Measurements from ENCODE around the gene FITM1.

The FITM1 gene

GRCh38 chr14:24113801-24114531, 16.5 kb upstream of the FITM1 start:
- Histone ChIP-seq H2BK15ac (ENCODE audit: low read length) (peak overlapping the region; percentile 55), H3K4ac (ENCODE audit: low read length) (no peak overlapping the region), H3K18ac (ENCODE audit: low read length) (peak overlapping the region; percentile 99), H3K27me3 (ENCODE audit: control insufficient read depth in 3 of 3, insufficient read depth in 3 of 3, low read depth in 1 of 3, low read length in 3 of 3) (no peaks in the 10 kb centered on the region), H3K4me1 (ENCODE audit: control insufficient read depth in 2 of 2, insufficient read depth in 1 of 2, low read depth in 1 of 2, low read length in 2 of 2) (peaks cover 4 to 8% of the 10 kb centered on the region in 2 donors), H3K23ac (ENCODE audit: low read depth, low read length, poor library complexity) (peak overlapping the region; percentile 98), H3K9me3 (replicated peaks in 1 of 2; ENCODE audit: control insufficient read depth in 2 of 2, insufficient read depth in 1 of 2, low read depth in 1 of 2, low read length in 2 of 2) (no peaks in the 10 kb centered on the region), H2BK12ac (ENCODE audit: low read length) (no peak overlapping the region), H2BK120ac (ENCODE audit: low read depth, low read length) (peak overlapping the region; percentile 19), H3K9ac (ENCODE audit: low read depth, low read length, poor library complexity) (peak overlapping the region; percentile 94), H2AK5ac (ENCODE audit: low read depth, low read length) (peak overlapping the region; percentile 82), H4K91ac (ENCODE audit: low read depth, low read length, poor library complexity) (peak overlapping the region; percentile 96), H3K4me2 (ENCODE audit: insufficient read depth, low read length, poor library complexity, severe bottlenecking) (peak overlapping the region; percentile 91), H2BK5ac (ENCODE audit: low read length) (peak overlapping the region; percentile 96), H3K14ac (ENCODE audit: low read length) (peak overlapping the region; percentile 31), H3K4me3 (ENCODE audit: low read length in 2 of 2) (peak overlapping the region; percentile 75 to 85), H2AFZ (ENCODE audit: low read length) (peak overlapping the region; percentile 96), H4K8ac (ENCODE audit: low read depth, low read length) (no peak overlapping the region), H3K79me1 (ENCODE audit: low read depth, low read length) (no peaks in the 10 kb centered on the region), H3K27ac (replicated peaks; ENCODE audit: low read length) (peak overlapping the region; percentile 98), H3K36me3 (replicated peaks in 1 of 2; ENCODE audit: control insufficient read depth in 2 of 2, insufficient read depth in 2 of 2, low read length in 2 of 2) (peaks cover 6 to 31% of the 10 kb centered on the region in 2 donors)
- WGBS, 2 donors (ENCODE audit: extremely low coverage in 2 of 2, insufficient read length in 2 of 2, insufficient replicate concordance in 1 of 2) = no CpG with 5 or more reads among the region's 42 CpGs
- DNase-seq (ENCODE audit: low spot score) = peak; percentile 81

GRCh38 chr14:24114532-24115421, 15.7 kb upstream of the FITM1 start, which contains the start of the genes DCAF11 and NRL:
Gene DCAF11 (plus strand): TSS chr14:24114777. CDS start chr14:24115595, 818 bp downstream.
Gene NRL (minus strand): TSS chr14:24114949. CDS start chr14:24082848, 32,101 bp downstream.
- Histone ChIP-seq H2BK120ac (ENCODE audit: low read depth, low read length) (peak within 1 kb of the TSS; percentile 93), H3K4me1 (ENCODE audit: control insufficient read depth in 2 of 2, insufficient read depth in 1 of 2, low read depth in 1 of 2, low read length in 2 of 2) (peaks cover 4 to 8% of the 10 kb centered on the region in 2 donors), H4K8ac (ENCODE audit: low read depth, low read length) (peak within 1 kb of the TSS; percentile 86), H4K91ac (ENCODE audit: low read depth, low read length, poor library complexity) (peak within 1 kb of the TSS; percentile 96), H3K36me3 (replicated peaks in 1 of 2; ENCODE audit: control insufficient read depth in 2 of 2, insufficient read depth in 2 of 2, low read length in 2 of 2) (peaks cover 13 to 39% of the 10 kb centered on the region in 2 donors), H3K18ac (ENCODE audit: low read length) (peak within 1 kb of the TSS; percentile 100), H3K4ac (ENCODE audit: low read length) (no peak within 1 kb of the TSS), H3K79me1 (ENCODE audit: low read depth, low read length) (no peaks in the 10 kb centered on the region), H3K27me3 (ENCODE audit: control insufficient read depth in 3 of 3, insufficient read depth in 3 of 3, low read depth in 1 of 3, low read length in 3 of 3) (no peaks in the 10 kb centered on the region), H2AFZ (ENCODE audit: low read length) (peak within 1 kb of the TSS; percentile 96), H3K27ac (replicated peaks; ENCODE audit: low read length) (peak within 1 kb of the TSS; percentile 98), H3K23ac (ENCODE audit: low read depth, low read length, poor library complexity) (peak within 1 kb of the TSS; percentile 98), H2BK5ac (ENCODE audit: low read length) (peak within 1 kb of the TSS; percentile 96), H3K9ac (ENCODE audit: low read depth, low read length, poor library complexity) (peak within 1 kb of the TSS; percentile 94), H3K4me3 (ENCODE audit: low read length in 2 of 2) (peak within 1 kb of the TSS; percentile 75 to 88), H3K14ac (ENCODE audit: low read length) (peak within 1 kb of the TSS; percentile 97), H2AK5ac (ENCODE audit: low read depth, low read length) (peak within 1 kb of the TSS; percentile 82), H2BK12ac (ENCODE audit: low read length) (peak within 1 kb of the TSS; percentile 100), H3K4me2 (ENCODE audit: insufficient read depth, low read length, poor library complexity, severe bottlenecking) (peak within 1 kb of the TSS; percentile 91), H2BK15ac (ENCODE audit: low read length) (peak within 1 kb of the TSS; percentile 87), H3K9me3 (replicated peaks in 1 of 2; ENCODE audit: control insufficient read depth in 2 of 2, insufficient read depth in 1 of 2, low read depth in 1 of 2, low read length in 2 of 2) (no peaks in the 10 kb centered on the region)
- peak; percentile 99 for DNase-seq (ENCODE audit: low spot score)
- WGBS, 2 donors (ENCODE audit: extremely low coverage in 2 of 2, insufficient read length in 2 of 2, insufficient replicate concordance in 1 of 2) = no CpG with 5 or more reads among the region's 65 CpGs

GRCh38 chr14:24115422-24116127, 14.9 kb upstream of the FITM1 start:
- peak overlapping the region; percentile 88 for H3K4me2 ChIP-seq (ENCODE audit: insufficient read depth, low read length, poor library complexity, severe bottlenecking)
- H3K14ac ChIP-seq (ENCODE audit: low read length) = no peak overlapping the region
- no peak overlapping the region for H3K27ac ChIP-seq (replicated peaks; ENCODE audit: low read length)
- H4K91ac ChIP-seq (ENCODE audit: low read depth, low read length, poor library complexity) = no peak overlapping the region
- no peaks in the 10 kb centered on the region for H3K79me1 ChIP-seq (ENCODE audit: low read depth, low read length)
- no peak overlapping the region for H2BK12ac ChIP-seq (ENCODE audit: low read length)
- H3K9me3 ChIP-seq (replicated peaks in 1 of 2; ENCODE audit: control insufficient read depth in 2 of 2, insufficient read depth in 1 of 2, low read depth in 1 of 2, low read length in 2 of 2) = no peaks in the 10 kb centered on the region
- H2BK15ac ChIP-seq (ENCODE audit: low read length) = no peak overlapping the region
- H2AFZ ChIP-seq (ENCODE audit: low read length) = peak overlapping the region; percentile 96
- no CpG with 5 or more reads among the region's 14 CpGs for WGBS, 2 donors (ENCODE audit: extremely low coverage in 2 of 2, insufficient read length in 2 of 2, insufficient replicate concordance in 1 of 2)
- no peak overlapping the region for H3K18ac ChIP-seq (ENCODE audit: low read length)
- H2AK5ac ChIP-seq (ENCODE audit: low read depth, low read length) = no peak overlapping the region
- peaks cover 15 to 43% of the 10 kb centered on the region in 2 donors for H3K36me3 ChIP-seq (replicated peaks in 1 of 2; ENCODE audit: control insufficient read depth in 2 of 2, insufficient read depth in 2 of 2, low read length in 2 of 2)
- no peak overlapping the region for H2BK120ac ChIP-seq (ENCODE audit: low read depth, low read length)
- H3K27me3 ChIP-seq (ENCODE audit: control insufficient read depth in 3 of 3, insufficient read depth in 3 of 3, low read depth in 1 of 3, low read length in 3 of 3) = no peaks in the 10 kb centered on the region
- no peak overlapping the region for H3K4ac ChIP-seq (ENCODE audit: low read length)
- peak overlapping the region; percentile 75 to 87 for H3K4me3 ChIP-seq (ENCODE audit: low read length in 2 of 2)
- no peak overlapping the region for H3K23ac ChIP-seq (ENCODE audit: low read depth, low read length, poor library complexity)
- no peak for DNase-seq (ENCODE audit: low spot score)
- peaks cover 4 to 8% of the 10 kb centered on the region in 2 donors for H3K4me1 ChIP-seq (ENCODE audit: control insufficient read depth in 2 of 2, insufficient read depth in 1 of 2, low read depth in 1 of 2, low read length in 2 of 2)
- H3K9ac ChIP-seq (ENCODE audit: low read depth, low read length, poor library complexity) = no peak overlapping the region
- no peak overlapping the region for H4K8ac ChIP-seq (ENCODE audit: low read depth, low read length)
- H2BK5ac ChIP-seq (ENCODE audit: low read length) = no peak overlapping the region

Data from neuronal stem cell (in vitro differentiated cells).